GM13977 (cell line): ENCODE measurements around the gene ZNF502.
"Not testable (repeated sequence)": the region's sequence is repeated elsewhere in the genome, so short reads cannot be mapped to it uniquely, and the experiment has no call there.

Experiments used
- DNase-seq: peaks from one replicate; pipeline ENCODE4 v3.0.0; 2012; ENCODE audit warnings: low spot score
- in situ Hi-C: fragments of 300-500 bp; cut with MboI; formaldehyde crosslinking; loops from one replicate; pipeline ENCODE4 v1.12.0; 2022; ENCODE audit warnings: low sequenced_read_pairs, low pct_unique_long_range_greater_than_20kb, mixed read lengths, inconsistent platforms; ENCODE audit not compliant: unreplicated experiment
- TF ChIP-seq, protein P1 (sequence below): IDR thresholded peaks from 2 replicates; pipeline ENCODE4 v1.5.1; 2012; ENCODE audit warnings: mild to moderate bottlenecking, control low read depth; ENCODE audit not compliant: insufficient read depth; ENCODE audit errors: extremely low read depth, missing control alignments

The ZNF502 gene

DNA sequence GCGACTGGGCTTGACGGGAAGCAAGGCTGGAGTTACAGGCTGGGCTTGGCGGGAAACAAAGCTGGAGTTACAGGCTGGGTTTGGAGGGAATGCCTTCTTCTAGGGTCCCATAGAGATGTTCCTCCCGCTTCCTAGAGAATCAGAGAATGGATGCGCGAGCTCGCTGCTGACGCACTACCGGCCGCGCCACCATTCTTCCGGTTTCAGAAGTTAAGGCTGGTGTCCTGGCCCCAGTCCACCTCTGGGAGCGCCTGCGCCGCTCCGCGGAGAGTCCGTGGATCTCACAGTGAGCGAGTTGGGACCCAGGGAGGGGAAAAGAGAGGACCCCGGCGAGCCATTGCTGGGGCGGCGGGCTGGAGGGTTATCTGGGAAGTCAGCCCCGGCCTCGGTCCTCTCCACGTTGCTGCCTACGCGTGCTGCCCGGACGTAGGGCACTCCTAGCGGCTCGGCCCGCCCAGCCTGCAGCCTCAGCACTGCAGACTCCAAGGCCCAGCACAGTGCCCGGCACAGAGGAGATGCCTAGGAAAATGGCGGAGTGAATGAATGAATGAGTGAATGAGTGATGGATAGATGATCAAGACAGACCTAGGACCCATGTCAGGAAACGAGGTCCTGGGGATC is at the start of gene ZNF502:
Gene ZNF502 (plus strand): TSS at position 206 of the 621 bp plus-strand sequence. CDS start 7,602 bp downstream, outside the sequence.
- peak; percentile 62 for DNase-seq
- in situ Hi-C loops: no loop called here
- TF ChIP-seq, protein P1, sequence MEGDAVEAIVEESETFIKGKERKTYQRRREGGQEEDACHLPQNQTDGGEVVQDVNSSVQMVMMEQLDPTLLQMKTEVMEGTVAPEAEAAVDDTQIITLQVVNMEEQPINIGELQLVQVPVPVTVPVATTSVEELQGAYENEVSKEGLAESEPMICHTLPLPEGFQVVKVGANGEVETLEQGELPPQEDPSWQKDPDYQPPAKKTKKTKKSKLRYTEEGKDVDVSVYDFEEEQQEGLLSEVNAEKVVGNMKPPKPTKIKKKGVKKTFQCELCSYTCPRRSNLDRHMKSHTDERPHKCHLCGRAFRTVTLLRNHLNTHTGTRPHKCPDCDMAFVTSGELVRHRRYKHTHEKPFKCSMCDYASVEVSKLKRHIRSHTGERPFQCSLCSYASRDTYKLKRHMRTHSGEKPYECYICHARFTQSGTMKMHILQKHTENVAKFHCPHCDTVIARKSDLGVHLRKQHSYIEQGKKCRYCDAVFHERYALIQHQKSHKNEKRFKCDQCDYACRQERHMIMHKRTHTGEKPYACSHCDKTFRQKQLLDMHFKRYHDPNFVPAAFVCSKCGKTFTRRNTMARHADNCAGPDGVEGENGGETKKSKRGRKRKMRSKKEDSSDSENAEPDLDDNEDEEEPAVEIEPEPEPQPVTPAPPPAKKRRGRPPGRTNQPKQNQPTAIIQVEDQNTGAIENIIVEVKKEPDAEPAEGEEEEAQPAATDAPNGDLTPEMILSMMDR: peak; percentile 0

- in situ Hi-C loops: no loop called here
- no peak for DNase-seq
Observed at GRCh38 chr3:44665173-44665572, 47.3 kb upstream of the ZNF502 start.

GRCh38 chr3:44666346-44666745 is 46.1 kb upstream of the ZNF502 start:
- TF ChIP-seq, protein P1: no peak
- DNase-seq: no peak
- in situ Hi-C loops: no loop called here

More at GRCh38 chr3:44665173-44665572, 47.3 kb upstream of the ZNF502 start:
- TF ChIP-seq, protein P1: no peak

- TF ChIP-seq, protein P1: no peak
- in situ Hi-C loops: no loop called here
Observed at GRCh38 chr3:44669760-44670159, 42.7 kb upstream of the ZNF502 start.

GRCh38 chr3:44673466-44673865 is 39.0 kb upstream of the ZNF502 start:
- in situ Hi-C loops, DNase-seq: not testable (repeated sequence)

More at GRCh38 chr3:44669760-44670159, 42.7 kb upstream of the ZNF502 start:
- no peak for DNase-seq

DNA sequence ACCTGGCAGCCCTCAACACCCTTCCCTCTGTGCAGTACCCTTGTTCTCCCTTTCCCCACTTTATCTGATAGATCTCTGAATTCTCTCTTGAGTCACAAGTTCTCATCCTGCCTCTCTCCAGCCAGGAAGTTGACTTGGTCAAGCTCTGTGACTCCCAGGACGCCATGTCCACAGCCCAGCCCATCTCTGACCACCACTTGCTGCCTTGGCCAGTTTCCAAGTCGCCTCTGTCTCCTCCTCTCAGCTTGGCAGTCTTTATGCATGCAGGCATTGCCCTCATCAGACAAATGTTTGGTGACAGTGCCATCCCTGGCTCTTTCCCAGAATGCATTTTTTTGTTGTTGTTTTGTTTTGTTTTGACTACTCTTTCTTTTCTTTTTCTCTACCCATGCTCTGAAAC is 38.2 kb upstream of the ZNF502 start:
- TF ChIP-seq, protein P1: no peak
- DNase-seq: no peak
- in situ Hi-C loops: no loop called here

GRCh38 chr3:44678480-44679116 is 33.9 kb upstream of the ZNF502 start:
- DNase-seq: no peak
- in situ Hi-C loops: no loop called here
- TF ChIP-seq, protein P1: no peak
